Measurements from ENCODE around the gene LPAR6. TPM values are rescaled to one million over a fixed set of nuclear protein-coding genes. Genes with fewer than 3 reads are reported as not detected.

Gene LPAR6
- total and polyA plus RNA-seq, 2 donors (not counting 1 experiment from before 2014, with no cell fraction given) = 0.55 to 1.0 TPM

DNA sequence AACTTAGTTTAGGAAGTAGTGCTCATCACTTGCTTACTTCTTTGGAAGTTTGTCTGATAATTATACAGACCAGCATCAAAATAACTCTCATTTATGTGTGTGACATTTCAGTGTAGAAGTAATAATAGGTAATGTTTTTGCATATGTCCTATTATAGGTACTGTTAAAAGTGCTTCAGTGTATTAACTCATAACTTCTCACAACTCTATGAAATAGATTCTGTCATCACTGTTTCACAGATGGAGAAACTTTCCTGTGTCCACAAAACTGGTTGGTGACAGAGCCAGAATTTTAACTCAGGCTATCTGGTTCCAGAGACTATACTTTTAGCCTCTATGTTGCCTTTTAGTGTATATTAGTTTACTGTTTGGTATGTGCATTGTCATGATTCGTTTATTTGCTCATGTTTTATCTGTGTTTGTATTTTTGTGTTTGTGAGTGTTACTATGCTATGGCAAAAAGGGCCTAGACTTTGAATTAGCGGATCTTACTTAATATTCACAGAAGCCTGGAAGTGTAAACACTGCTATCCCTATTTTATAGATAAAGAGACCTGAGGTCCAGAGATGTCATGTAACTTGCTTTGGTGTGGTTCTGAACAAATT is 12.7 kb downstream of the LPAR6 start:
- no CpG with 5 or more reads among the region's 2 CpGs for WGBS (ENCODE audit: insufficient coverage)
- Mint-ChIP-seq H3K4me3 (no peak overlapping the region), H3K9me3 (ENCODE audit: insufficient read depth) (peaks cover 2% of the 10 kb centered on the region), H3K27me3 (no peaks in the 10 kb centered on the region), H3K4me1 (peaks cover 10% of the 10 kb centered on the region), H3K27ac (no peak overlapping the region)
- Histone ChIP-seq H3K4me3 (ENCODE audit: control extremely low read depth in 1 of 5, extremely low read depth in 1 of 5, insufficient read depth in 1 of 5, low read depth in 2 of 5, low read length in 4 of 5) (no peak overlapping the region), H3K27me3 (replicated peaks in 1 of 4; ENCODE audit: control extremely low read depth in 1 of 4, control insufficient read depth in 3 of 4, insufficient read depth in 4 of 4, low read length in 3 of 4) (no peaks in the 10 kb centered on the region), H3K4me1 (ENCODE audit: control insufficient read depth in 2 of 2, insufficient read depth in 2 of 2, low read length in 2 of 2) (no peaks in the 10 kb centered on the region), H2AFZ (ENCODE audit: insufficient read depth, low read depth, low read length, poor library complexity, severe bottlenecking) (no peak overlapping the region), H3K9me3 (ENCODE audit: control extremely low read depth in 1 of 3, control insufficient read depth in 2 of 3, insufficient read depth in 1 of 3, low read length in 2 of 3) (no peaks in the 10 kb centered on the region), H3K36me3 (replicated peaks in 1 of 2; ENCODE audit: control extremely low read depth in 1 of 2, control insufficient read depth in 1 of 2, extremely low read depth in 1 of 2, insufficient read depth in 2 of 2, low read length in 1 of 2) (peaks cover 4 to 7% of the 10 kb centered on the region in 2 experiments), H3K79me2 (ENCODE audit: control insufficient read depth, insufficient read depth, low read length) (no peaks in the 10 kb centered on the region), H3K4me2 (replicated peaks; ENCODE audit: low read depth, low read length, poor library complexity, severe bottlenecking) (no peak overlapping the region), H3K9ac (ENCODE audit: low read length) (no peak overlapping the region), H4K20me1 (ENCODE audit: control insufficient read depth, insufficient read depth, low read length, poor library complexity, severe bottlenecking) (no peaks in the 10 kb centered on the region), H3K27ac (ENCODE audit: low read length in 2 of 2) (no peak overlapping the region)
- ChIA-PET POLR2A (no interaction called here), CTCF (interaction anchor here (0.6 to 2.5 kb wide), 2 partner anchors 180 to 229 kb away, joined by 4 to 14 read pairs; no protein-coding TSS in a partner anchor)
- intact Hi-C loops (cut with micrococcal nuclease) = loop anchor here (2.0 kb wide), 1 partner anchor 181 kb away; no protein-coding TSS in a partner anchor
- no peak for ATAC-seq (ENCODE audit: low read depth)
- DNase-seq = no peak
- TF ChIP-seq EZH2 (IDR thresholded peaks at IDR 0.05; ENCODE audit: borderline replicate concordance, insufficient read depth, low read depth, low read length, poor library complexity, severe bottlenecking) = no peak

DNA sequence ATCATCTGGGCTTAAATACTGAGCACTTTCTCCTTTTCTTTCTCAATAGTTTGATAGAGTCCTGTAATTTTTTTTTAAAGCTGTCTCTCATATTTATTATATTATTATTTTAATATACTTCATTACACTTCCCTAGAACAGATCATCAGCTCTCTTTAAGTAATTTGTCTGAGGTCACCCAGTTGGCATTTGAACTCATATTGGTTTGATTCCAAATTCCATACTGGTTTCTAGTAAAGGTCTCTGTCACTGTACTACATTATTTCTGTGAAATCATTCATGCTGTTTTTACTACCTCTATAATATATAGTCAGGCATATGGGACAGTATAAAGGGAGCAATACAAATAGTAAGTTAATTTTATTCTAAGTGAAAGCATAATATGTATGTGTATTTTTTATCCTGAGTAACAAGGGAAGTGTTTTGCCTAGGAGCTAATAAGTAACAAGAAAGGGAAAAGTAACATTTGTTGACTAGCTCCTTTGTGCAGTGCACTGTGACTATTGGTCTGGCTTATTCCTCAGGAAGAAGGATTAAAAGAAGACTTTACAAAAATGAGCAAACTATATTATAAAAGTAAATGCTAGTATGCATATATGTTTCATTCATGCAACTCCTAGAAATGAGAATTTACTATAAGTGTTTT is 14.3 kb downstream of the LPAR6 start:
- Mint-ChIP-seq H3K4me3 (no peak overlapping the region), H3K4me1 (peaks cover 10% of the 10 kb centered on the region), H3K27ac (no peak overlapping the region), H3K27me3 (no peaks in the 10 kb centered on the region), H3K9me3 (ENCODE audit: insufficient read depth) (peaks cover 2% of the 10 kb centered on the region)
- DNase-seq (no peak), ATAC-seq (ENCODE audit: low read depth) (no peak)
- Histone ChIP-seq H3K79me2 (ENCODE audit: control insufficient read depth, insufficient read depth, low read length) (no peaks in the 10 kb centered on the region), H4K20me1 (ENCODE audit: control insufficient read depth, insufficient read depth, low read length, poor library complexity, severe bottlenecking) (no peaks in the 10 kb centered on the region), H3K27ac (ENCODE audit: low read length in 2 of 2) (no peak overlapping the region), H3K36me3 (replicated peaks in 1 of 2; ENCODE audit: control extremely low read depth in 1 of 2, control insufficient read depth in 1 of 2, extremely low read depth in 1 of 2, insufficient read depth in 2 of 2, low read length in 1 of 2) (peaks cover 7 to 18% of the 10 kb centered on the region in 2 experiments), H3K4me3 (ENCODE audit: control extremely low read depth in 1 of 5, extremely low read depth in 1 of 5, insufficient read depth in 1 of 5, low read depth in 2 of 5, low read length in 4 of 5) (no peak overlapping the region), H3K27me3 (replicated peaks in 1 of 4; ENCODE audit: control extremely low read depth in 1 of 4, control insufficient read depth in 3 of 4, insufficient read depth in 4 of 4, low read length in 3 of 4) (no peaks in the 10 kb centered on the region), H3K4me1 (ENCODE audit: control insufficient read depth in 2 of 2, insufficient read depth in 2 of 2, low read length in 2 of 2) (no peaks in the 10 kb centered on the region), H3K4me2 (replicated peaks; ENCODE audit: low read depth, low read length, poor library complexity, severe bottlenecking) (no peak overlapping the region), H3K9me3 (ENCODE audit: control extremely low read depth in 1 of 3, control insufficient read depth in 2 of 3, insufficient read depth in 1 of 3, low read length in 2 of 3) (peaks cover 0 to 6% (median 0%) of the 10 kb centered on the region in 3 donors), H3K9ac (ENCODE audit: low read length) (no peak overlapping the region), H2AFZ (ENCODE audit: insufficient read depth, low read depth, low read length, poor library complexity, severe bottlenecking) (no peak overlapping the region)
- CTCF ChIA-PET = interaction anchor here (0.5 to 2.5 kb wide), 3 partner anchors 75 to 181 kb away, joined by 4 to 14 read pairs (median 7); no protein-coding TSS in a partner anchor
- POLR2A ChIA-PET = no interaction called here
- TF ChIP-seq EZH2 (IDR thresholded peaks at IDR 0.05; ENCODE audit: borderline replicate concordance, insufficient read depth, low read depth, low read length, poor library complexity, severe bottlenecking) = no peak
- TF ChIP-seq, protein P1, sequence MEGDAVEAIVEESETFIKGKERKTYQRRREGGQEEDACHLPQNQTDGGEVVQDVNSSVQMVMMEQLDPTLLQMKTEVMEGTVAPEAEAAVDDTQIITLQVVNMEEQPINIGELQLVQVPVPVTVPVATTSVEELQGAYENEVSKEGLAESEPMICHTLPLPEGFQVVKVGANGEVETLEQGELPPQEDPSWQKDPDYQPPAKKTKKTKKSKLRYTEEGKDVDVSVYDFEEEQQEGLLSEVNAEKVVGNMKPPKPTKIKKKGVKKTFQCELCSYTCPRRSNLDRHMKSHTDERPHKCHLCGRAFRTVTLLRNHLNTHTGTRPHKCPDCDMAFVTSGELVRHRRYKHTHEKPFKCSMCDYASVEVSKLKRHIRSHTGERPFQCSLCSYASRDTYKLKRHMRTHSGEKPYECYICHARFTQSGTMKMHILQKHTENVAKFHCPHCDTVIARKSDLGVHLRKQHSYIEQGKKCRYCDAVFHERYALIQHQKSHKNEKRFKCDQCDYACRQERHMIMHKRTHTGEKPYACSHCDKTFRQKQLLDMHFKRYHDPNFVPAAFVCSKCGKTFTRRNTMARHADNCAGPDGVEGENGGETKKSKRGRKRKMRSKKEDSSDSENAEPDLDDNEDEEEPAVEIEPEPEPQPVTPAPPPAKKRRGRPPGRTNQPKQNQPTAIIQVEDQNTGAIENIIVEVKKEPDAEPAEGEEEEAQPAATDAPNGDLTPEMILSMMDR (IDR thresholded peaks at IDR 0.05) = no peak
- intact Hi-C loops (cut with micrococcal nuclease) = no loop called here

Data from B cell (primary cell).